Cerebellar nuclear complex (tissue), 1 donor: ENCODE results near the gene SUN5.

Source experiments
- DNase-seq, 2 experiments: peaks; one replicate each; lab custom pipeline; 2025; lab: John Stamatoyannopoulos, UW

SUN5 gene

DNA sequence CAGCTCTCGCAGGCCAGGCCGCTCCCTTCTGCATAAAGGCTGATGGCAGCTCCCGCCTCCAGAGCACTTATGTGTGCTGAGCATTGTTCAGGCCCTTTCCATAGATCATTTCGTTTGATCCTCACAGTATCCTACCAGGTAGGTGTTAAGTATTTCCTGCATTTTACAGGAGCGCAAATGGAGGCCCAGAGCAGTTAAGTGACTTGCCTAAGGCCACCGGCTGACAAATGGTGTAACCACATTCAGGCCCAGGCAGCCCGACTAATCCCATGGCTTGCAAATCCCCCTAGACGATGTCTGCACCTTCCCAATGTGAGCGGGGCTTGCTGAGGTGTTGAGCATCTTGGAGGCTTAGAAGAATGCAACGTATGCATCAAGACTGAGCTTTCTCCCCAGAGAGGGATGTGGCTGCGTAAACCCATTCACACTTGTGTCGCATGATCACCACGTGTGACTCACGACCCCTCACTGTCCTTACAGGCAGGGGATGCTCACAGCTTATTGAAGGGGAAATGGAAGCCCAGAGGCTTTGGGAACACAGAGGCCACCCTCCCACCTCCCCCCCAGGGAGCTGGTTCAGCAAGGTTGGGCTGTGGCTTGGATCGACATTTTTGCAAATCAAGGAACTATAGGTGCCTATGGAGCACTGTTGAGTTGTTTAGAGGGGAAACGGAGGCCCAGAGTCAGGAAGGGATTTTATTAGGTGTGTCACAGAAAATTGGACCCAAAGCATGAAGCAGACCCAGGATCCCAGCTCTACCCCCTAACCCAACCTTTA lies 10.3 kb upstream of the SUN5 start:
- DNase-seq = no peak

DNA sequence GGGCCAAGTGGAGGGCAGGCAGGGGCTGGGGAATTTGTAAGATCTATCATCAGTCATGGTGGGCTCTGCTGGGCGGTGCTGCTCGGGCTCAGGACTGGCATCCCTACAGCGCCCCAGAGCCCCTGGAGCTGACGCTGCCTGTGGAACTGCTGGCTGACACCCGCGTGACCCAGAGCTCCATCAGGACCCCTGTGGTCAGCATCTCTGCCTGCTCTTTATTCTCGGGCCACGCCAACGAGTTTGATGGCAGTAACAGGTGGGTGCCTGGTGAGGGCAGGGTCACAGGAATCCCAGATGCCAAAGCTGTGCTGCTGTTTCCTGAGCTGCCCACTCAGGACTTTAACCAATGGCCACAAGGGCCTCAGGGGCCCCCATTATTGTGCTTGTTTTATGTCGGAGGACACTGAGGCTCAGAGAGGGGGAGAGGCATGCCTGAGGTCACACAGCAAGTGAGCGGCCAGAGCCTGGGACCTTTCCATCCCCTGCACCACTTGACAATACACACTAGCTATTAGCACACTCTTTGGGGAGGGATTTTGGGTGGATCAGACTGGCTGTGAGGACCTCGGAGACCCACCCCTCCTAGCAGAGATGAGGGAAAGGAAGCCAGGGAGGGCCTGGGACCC lies 9.6 kb upstream of the SUN5 start:
- DNase-seq = no peak

DNA sequence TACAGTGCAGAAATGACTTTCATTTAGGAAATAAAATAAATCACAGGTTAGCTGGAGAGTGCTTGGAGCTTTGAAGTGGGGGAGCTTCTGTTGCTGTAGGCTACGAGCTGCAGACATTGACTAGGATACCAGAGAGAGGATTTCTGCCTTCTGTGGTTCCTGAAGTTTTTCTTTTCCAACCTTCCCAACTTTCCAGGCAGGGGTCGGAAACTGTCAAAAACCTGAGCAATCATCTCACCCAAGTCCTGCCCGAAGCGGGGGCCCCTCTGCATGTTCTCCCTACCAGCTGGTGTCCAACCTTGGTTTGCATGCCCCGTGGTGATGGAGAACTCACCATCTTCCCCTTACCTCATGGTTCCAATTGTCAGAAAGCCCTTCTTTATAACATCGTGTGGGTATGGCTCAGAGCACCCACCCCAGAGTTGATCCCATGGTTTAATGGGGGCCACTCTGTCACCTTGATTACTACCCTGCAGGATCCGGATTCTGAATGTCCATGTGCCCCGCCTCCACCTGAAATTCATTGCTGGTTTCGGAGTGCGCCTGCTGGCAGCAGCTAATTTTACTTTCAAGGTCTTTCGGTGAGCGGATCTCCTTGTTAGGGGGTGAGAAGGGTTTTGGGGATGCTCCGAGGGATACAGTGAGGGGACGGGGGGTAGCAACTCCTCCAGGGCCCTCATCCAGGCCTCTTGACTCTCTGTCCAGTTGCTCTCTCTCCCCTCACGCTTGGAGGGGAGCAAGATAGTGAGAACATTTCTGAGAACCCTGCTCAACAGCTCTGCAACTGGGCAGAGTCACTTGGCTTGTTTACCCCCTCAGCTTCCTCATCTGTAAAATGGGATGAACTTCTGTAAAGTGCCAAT lies 8.3 kb upstream of the SUN5 start:
- DNase-seq = no peak

DNA sequence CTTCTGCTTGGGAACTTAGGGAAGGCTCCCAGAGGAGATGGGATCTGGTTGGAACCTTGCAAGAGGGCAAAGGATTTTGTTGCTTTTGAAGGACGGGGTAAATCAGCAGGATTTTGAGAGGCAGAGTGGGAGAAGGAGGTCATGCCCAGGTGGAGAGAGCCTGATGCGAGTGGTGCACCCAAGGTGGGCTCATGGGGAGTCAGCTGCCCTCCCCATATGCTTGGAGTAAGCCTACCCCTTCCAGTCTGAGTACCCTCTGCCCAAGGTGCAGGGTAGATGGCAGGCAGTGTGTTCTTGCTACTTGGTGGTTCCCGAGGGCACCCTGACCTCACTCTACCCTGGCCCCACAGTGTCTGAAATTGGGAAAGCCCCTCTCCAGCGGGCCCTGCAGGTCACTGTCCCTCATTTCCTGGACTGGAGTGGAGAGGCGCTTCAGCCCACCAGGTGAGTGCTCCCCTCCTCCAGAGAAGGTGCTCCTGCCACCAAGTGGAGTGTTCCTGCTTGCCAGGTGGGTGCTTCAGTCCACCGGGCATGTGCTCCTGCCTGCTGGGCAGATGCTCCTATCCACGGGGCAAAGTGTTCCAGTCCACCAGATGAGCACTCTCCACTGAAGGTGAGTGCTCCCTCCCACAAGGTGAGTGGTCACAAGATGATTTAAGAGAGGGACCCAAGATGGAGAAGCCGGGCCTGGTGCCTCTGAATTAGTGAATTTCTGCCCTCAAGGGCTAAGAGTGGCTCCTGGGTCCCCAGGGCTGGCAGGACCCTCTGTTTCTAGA lies 6.6 kb upstream of the SUN5 start:
- DNase-seq = no peak

DNA sequence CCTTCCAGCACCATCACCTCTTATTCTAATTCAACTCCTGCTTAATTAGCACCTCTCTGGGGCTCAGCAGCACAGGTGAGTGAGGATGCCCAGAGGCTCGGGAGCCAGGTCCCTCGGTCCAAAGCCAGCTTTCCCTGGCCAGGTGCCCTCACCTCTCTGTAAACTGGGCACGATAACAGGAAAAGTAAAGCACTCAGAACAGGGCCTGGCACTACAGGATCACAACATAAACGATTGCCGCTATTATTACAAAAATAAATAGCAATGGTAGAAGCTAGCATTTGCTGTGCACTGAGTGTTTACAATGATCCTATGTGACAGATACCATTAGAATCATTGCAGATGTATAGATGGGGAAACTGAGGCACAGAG lies 5.9 kb upstream of the SUN5 start:
- DNase-seq = no peak

DNA sequence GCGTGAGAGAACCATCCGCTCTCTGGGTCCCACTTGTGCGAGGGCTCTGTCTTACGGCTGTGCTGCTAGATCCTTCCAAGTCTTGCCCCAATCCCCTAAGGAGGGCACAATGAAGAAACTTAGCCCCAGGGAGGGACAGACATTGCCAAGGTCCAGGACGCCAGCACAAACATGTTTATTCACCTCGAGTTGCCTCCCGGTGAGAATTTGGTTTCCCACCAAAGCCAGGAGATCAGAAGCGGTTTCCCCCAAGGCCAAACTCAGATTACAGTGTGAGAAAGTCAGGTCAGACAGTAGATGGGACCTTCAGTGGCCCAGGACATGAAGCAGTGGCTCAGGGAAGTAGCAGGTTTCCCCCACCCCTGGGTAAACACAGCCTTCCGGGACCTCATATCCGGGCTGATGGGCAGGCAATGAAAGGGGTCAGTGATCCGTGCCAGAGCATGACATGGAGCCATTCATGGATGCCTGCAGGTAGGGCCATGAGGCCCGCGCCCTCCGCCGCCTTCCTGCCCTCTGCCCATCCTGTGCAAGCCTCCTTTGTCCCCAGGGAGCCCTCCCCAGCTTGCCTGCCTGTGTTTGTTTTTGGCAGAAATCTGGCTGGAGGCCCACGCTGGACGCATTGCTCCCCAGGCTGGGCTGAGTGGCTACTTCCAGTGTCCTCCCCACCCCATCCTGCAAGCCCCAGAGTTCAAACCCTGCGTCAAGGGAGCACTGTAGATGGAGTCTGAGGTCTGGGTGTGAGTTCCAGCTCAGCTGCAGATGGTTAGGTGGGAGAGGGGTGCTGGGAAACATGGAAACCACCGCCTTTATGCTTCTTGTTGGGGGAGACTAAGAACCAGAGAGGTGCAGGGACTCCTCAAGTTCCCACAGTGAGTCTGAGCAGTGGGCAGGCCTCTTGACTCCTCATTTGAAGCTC lies 5.2 kb upstream of the SUN5 start:
- no peak for DNase-seq

DNA sequence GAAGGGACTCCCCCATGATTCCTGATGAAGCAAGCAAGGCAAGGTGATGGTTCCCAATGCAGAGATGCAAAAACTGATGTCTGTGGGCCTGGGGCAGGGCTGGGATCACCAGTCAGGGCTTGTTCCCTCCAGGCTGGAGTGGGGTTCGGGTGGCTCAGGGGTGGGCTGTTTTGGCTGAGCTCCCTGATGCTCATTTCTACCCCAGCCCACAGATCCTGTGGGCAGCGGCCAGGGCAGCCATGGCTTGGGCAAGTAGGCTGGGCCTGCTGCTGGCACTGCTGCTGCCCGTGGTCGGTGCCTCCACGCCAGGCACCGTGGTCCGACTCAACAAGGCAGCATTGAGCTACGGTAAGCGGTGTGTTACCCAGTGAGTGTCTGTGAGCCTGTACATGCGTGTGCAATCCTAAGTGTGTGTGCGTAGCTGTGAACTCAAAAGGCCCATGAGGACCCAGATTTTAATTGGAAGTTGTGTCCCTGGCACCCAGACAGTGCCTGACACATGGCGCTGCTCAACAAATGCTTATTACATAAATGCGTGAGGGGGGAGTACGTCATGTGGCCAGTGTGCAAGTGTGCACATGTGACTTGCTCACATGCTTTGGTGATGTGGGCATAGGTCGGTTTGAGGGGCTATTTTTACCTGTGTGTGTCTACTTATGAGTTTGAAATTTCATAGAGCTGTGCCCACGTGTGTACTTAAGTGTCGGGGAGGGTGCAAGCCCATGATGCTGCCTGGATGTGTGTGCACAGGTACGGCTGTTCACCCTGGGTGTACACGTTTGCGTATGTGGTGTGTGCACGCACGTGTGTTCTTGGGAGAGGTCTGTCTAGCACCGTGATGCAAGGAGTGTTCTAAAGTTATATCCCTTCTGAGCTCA lies 4.3 kb upstream of the SUN5 start:
- no peak for DNase-seq

DNA sequence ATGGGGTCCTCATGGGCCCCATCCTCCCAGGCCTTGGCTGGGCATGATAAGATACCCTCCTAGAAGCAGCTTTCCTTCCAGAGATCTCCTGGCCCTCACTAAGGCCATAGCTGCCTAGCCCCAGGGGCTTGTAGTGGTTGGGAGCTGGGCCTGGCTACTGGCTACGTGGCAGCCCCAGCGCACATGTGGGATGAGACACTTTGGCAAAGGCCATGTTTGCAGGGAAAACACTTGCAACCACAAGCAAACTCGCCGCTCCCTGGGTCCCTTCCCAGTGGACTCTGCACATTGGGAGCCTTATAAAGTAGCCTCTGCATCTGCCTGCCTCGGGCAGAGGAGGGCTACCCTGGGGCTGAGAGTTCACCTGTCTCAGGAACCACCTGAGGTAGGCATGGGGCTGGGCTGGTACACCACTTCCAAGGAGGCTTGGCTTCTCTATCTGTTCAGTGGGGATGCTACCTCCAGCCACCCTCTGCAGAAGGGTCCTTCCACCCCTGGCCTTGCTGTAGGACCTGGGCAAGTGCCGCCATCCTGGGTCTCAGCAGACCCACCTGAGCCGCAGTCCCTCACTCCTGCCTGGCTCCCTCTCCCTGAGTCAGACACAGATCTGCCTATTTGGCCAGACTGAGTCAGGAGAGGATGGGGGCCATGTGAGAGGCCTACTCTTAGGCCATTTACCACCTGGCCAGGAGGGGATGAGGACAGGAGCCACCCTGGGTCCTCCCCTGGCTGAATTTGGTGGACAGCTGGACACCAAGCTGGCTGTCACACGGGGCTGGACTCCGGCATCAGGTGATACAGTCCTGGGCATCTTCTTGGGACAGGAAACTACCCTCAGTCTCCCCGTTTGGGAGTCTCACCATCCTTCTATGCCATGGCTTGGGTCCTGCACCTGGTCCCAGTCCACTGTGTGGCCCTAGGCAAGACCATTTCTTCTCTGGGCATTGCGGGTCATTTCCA lies 3.4 kb upstream of the SUN5 start, which contains the start of gene BPIFB2:
TSS of gene BPIFB2 (plus strand) at position 329 of the 960 bp plus-strand sequence. CDS start 871 bp downstream, outside the sequence.
- DNase-seq = no peak

DNA sequence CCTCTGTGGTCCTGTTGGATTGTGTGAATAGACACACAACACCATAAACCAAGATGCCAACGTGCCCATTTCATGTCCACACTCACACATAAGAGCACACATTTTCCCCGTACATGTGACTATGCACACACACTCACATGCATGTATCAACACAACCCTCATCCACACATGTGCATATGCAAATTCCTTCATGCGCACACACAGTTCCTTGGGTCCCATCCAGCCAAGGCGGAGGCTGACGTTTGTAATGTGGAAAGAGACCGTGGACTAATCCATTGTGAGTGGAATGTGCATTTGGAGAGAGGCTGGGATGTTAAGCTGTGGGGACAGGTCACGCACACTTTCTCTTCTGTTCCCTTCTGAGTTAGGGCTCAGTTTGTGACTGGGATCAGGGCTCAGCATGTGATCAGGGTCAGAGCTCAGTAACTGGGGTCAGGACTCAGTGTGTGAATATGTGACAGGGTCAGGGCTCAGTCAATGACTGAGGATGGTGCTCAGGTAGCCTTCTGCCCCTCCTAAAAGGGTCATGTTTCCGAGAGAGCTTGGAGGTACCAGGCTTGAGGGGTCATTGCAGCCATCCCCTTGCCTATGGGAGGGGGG lies 2.6 kb upstream of the SUN5 start:
- DNase-seq = no peak

DNA sequence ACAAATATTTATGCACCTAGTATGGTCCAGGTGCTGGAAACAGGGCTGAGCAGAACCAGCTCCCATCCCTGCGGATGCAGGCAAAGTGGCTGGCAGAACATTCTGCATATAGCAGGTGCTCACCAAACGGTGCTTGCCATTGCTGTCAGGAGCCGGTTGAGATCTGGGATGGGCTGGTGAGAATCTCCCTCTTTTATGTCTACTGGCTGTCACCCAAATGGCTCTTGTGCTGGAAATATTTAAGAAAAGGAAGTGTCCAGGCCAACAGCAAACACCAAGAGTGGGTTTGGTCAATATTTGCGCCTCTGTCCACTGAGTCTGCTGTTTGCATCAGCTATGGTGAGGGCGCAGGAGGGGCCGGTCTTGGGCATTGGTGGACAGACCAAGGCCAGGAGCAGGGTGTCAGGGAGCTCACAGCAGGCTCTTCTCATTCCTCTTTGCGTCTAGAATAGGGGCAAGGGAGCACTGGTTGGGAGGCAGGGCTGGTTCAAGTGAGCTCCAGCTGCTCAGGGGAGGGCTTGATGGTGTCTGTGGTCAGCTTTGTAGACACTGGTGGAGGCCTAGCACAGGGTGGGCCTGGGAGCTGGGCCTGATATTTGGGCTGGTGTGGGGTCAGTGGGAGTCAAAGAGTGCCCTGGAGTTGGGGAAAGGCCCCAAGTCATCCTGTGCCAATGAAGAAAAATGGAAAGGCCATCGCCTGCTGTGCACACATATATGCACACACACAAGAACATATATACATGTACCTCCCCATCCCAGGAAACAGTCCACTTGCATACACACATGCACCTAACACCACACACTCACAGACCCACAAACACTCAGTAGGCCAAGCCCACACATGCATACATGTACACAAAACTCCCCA lies 1.9 kb upstream of the SUN5 start:
- DNase-seq = no peak

DNA sequence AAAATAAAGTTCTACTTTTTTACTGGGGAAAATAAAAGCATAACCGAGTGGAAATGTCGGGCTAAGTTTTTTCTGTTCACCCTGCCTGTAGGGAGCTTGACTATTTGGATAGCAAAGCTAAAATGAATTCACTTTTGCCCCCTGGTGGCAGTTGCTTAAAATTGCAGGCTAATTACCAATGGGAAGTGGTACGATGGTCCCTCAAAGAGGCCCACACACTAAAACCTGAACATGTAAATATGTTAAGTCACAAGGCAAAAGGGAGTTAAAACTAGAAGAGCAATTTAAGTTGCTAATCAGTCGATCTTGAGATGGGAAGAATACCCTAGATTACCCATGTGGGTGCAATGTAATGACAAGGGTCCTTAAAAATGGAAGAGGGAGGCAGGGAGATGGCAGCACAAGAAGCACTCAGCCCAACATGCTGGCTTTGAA lies 916 bp upstream of the SUN5 start:
- DNase-seq = no peak

DNA sequence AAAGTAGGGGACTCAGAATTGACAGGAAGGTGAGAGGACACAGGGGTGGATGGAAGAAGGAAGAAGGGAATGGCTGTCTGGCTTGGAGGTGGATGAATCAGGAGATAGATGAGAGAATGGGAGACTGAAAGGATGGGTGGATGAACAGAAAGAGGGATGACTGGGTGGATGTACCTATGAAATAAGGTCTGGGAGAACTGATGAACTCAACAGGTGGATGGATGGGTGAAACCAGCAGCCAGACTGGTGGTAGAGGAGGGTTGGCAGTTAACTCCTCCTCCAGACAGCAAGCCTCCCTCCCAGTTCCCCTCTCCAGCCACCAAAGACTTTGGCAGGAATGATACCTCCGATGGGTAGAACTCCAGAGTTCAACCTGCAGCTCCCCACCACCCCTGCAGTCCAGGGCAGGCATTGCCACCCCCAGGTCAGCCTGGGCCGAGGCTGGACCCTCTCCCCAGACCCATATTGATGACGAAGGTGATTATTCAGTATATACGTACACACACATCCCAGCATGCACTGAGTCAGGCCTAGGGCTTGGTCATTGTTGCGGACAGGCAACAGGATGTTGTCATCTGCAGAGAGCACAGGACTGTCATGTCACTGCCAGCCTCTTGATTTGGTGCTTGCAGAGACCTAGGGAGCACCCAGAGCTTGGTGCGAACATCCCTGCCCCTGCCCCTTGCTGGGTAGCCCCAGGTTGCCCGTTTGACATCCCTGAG lies 2.0 kb downstream of the SUN5 start:
- DNase-seq = no peak

DNA sequence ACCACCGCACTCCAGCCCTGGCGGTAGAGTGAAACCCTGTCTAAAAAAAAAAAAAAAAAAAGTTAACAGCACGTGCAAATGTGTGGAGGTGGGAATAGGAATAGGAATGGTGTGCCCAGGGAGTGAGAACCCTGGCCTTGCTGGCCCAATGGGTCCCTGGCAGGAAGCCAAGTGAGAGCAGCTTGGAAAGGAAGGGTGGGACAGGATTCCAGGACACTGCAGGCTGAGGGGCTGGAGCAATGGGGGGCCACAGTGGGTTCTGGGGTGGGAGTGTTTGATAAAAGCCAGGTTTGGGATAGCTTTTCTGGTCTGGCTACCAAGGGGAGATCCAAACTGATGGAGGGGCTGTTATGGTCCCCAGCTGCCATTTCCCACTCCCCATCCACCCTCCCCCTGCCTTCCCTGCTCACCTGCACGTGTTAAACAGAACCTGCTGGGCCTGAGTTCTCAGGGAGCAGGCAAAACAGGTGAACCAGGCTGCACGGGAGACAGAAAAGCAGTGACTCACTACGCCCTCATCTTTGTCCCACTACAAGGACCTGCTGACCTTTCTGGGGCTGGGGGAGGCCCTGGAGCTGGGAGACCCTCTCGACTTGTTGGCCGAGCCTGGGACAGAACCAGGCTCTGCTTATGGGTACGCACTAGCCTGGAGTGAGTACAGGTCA lies 3.3 kb downstream of the SUN5 start:
- no peak for DNase-seq

DNA sequence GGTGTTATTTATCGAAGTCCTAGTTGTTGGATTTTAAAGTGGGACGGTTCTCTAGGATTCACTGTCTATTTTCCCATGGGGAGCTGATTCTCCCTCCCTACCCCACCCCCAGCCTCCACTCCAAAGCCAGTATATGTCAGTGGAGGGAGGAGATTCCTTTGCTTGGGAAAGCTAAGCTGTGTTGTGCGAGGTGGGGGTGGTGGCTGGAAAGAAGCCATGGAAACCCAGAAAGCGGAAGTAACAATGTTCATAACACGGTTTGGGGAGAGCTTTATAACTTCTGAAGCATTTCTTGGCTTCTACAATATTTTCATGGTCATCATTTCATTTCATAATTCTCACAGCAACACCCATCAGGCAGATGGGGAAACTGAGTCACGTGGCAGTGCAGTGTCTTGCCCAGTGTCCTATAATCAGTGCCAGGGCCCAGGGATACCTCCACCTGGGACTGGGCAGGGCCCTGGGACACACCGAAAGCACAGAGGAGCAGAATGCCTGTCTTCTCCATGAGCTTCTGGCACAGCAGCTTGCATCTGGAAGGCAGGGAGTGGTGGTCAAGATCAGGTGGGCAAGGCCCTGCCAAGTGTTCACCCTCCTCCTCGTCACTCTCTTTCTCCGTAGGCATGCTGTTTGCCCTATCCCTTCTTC lies 4.5 kb downstream of the SUN5 start:
- DNase-seq = no peak

DNA sequence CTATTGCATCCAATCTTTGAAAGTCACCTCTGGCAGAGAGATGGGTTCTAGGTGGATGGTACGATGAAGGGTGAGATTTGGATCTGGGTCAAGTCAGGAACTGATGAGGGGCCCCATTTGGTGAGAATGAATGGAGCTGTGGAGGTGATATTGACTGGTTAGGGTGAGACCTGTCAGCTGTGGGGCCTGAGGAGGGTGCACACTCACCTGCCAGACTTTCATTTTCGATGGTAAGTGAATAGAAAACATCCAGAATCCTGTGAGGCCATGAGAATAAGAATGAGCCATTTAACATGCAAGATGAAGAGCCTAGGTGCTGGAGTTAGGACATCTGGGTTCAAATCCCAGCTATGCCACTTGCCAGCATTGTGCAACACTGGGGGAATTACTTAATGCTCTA lies 6.8 kb downstream of the SUN5 start:
- no peak for DNase-seq

DNA sequence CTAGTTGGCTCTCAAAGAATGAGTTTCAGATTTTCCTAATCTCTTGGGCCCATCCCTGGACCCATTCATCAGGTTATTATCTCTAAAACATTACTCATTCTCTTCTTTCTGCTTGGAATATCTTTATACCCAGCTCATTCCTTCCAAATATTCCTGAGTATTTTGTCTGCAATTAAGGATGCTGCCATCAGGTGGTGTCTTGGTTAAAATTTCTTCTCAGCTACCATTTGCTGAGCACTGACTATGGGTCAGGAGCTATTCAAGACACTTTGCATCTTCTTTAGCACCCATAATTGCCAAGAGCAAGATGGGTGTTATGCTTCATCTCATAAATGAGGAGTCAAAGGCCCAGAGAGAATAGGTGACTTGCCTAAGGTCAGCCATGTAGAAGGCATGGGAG lies 8.4 kb downstream of the SUN5 start:
- DNase-seq = no peak
